Fibroblast of skin of right biceps (primary cell): ENCODE measurements around the gene DISP2.

Experiments used
- DNase-seq: peaks from one replicate; pipeline ENCODE4 v3.0.0-alpha.2; 2013

DISP2 gene

GRCh38 chr15:40327457-40327856, 30.6 kb upstream of the DISP2 start:
- no peak for DNase-seq

- DNase-seq: peak; percentile 73
Observed at GRCh38 chr15:40328176-40328575, 29.8 kb upstream of the DISP2 start.

GRCh38 chr15:40328751-40329150, 29.3 kb upstream of the DISP2 start:
- DNase-seq: no peak

GRCh38 chr15:40329804-40330203, 28.2 kb upstream of the DISP2 start:
- no peak for DNase-seq

GRCh38 chr15:40330368-40330836, 27.6 kb upstream of the DISP2 start:
- no peak for DNase-seq

GRCh38 chr15:40331026-40331425, 27.0 kb upstream of the DISP2 start:
- DNase-seq: no peak

- DNase-seq: no peak
Observed at GRCh38 chr15:40331637-40332036, 26.4 kb upstream of the DISP2 start.

GRCh38 chr15:40332113-40332781, 25.8 kb upstream of the DISP2 start:
- DNase-seq: no peak

GRCh38 chr15:40333922-40334492, 24.0 kb upstream of the DISP2 start:
- DNase-seq: peak; percentile 81

GRCh38 chr15:40334541-40334940, 23.5 kb upstream of the DISP2 start:
- DNase-seq: no peak

- DNase-seq: no peak
Observed at GRCh38 chr15:40334941-40335795, 22.9 kb upstream of the DISP2 start.

- DNase-seq: no peak
Observed at GRCh38 chr15:40335938-40336743, 21.9 kb upstream of the DISP2 start.

GRCh38 chr15:40336744-40337122, 21.3 kb upstream of the DISP2 start:
- DNase-seq: no peak

GRCh38 chr15:40337597-40337996, 20.4 kb upstream of the DISP2 start:
- DNase-seq: no peak

GRCh38 chr15:40338041-40338657, 19.9 kb upstream of the DISP2 start:
- DNase-seq: peak; percentile 78

- DNase-seq: peak; percentile 93
Observed at GRCh38 chr15:40338921-40339620, 18.9 kb upstream of the DISP2 start.

- no peak for DNase-seq
Observed at GRCh38 chr15:40339621-40339945, 18.4 kb upstream of the DISP2 start.

GRCh38 chr15:40340038-40340739, 17.8 kb upstream of the DISP2 start:
- DNase-seq: peak; percentile 85

GRCh38 chr15:40340740-40341400, 17.1 kb upstream of the DISP2 start, which contains the start of gene CCDC9B:
Gene CCDC9B, minus strand, starts transcription at chr15:40340939. Its CDS starts 120 bp downstream, at chr15:40340819.
- DNase-seq: peak; percentile 88
